HG02970 (cell line): ENCODE data around the gene UCP2.
"Not testable (repeated sequence)": the region's sequence is repeated elsewhere in the genome, so short reads cannot be mapped to it uniquely, and the experiment has no call there.

Experiments
- ATAC-seq: cut with Tn5 transposase; IDR thresholded peaks from one replicate; pipeline ENCODE4 v1.9.1; 2021; ENCODE audit warnings: mild to moderate bottlenecking, moderate library complexity, moderate number of reproducible peaks; ENCODE audit not compliant: unreplicated experiment, low FRiP score

UCP2 gene

DNA sequence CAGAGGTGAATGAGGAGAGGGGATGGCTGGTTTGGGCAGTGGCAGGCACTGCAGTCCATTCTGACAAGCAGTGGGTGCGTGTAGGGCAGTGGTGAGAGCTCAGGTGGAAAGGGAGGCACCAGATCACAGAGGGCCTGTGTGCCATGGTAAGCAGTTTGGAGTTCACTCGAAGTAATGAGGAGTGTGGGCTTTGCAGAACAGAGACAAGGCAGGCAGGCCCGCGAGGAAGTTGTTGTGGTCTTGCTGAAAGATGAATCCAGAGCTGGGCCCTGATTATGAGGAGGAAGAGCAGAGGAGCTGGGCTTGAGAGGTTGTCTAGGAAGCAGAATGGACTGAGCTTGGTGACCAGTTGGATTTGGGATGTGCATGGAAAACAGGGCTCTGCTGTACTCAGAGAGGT lies 33.4 kb downstream of the UCP2 start:
- no peak for ATAC-seq

DNA sequence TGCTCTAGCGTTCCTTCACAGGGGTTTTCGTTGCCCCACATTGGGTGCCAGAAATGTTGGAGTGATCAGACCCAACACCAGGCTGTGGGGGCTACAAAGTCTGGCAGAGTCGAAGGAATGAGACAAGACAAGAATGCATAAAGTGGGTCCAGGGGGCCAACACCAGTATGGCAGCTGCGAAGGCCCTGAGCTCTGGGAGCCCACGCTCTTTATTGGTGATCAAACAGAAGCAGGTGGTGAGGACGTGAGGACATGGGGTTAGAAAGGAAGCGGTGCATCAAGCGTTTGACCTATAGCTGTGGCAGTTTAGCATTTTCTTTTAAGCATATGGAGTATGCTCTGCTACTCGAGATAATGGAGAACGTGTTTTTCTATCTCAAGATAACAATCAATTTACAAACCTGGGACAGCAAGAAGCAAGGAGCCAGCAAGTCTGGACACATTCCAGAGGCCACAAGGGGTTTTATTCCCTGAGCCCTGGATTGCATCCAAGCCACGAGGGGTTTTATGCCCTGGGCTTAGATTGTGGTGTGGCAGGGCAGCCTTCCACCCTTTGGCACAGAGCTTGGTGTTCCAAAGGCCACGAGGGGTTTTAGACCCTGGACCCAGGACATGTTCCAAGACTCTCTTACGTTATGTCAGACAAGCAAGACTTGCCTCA lies 35.7 kb downstream of the UCP2 start:
- no peak for ATAC-seq

- no peak for ATAC-seq
These were observed 37.2 kb downstream of the UCP2 start for GRCh38 chr11:73945396-73945795.

- no peak for ATAC-seq
These were observed 37.7 kb downstream of the UCP2 start for GRCh38 chr11:73944901-73945300.

GRCh38 chr11:73944085-73944484 lies 38.6 kb downstream of the UCP2 start:
- no peak for ATAC-seq

- ATAC-seq = no peak
These were observed 40.6 kb downstream of the UCP2 start for GRCh38 chr11:73942010-73942409.

- no peak for ATAC-seq
These were observed 41.7 kb downstream of the UCP2 start for GRCh38 chr11:73940801-73941570.

DNA sequence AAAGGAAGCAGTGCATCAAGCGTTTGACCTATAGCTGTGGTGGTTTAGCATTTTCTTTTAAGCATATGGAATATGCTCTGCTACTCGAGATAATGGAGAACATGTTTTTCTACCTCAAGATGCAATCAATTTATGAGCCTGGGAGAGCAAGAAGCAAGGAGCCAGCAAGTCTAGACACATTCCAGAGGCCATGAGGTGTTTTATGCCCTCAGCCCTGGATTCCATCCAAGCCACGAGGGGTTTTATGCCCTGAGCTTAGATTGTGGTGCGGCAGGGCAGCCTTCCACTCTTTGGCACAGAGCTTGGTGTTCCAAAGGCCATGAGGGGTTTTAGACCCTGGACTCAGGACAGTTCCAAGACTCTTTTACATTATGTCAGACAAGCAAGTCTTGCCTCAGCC lies 43.5 kb downstream of the UCP2 start:
- ATAC-seq = no peak

DNA sequence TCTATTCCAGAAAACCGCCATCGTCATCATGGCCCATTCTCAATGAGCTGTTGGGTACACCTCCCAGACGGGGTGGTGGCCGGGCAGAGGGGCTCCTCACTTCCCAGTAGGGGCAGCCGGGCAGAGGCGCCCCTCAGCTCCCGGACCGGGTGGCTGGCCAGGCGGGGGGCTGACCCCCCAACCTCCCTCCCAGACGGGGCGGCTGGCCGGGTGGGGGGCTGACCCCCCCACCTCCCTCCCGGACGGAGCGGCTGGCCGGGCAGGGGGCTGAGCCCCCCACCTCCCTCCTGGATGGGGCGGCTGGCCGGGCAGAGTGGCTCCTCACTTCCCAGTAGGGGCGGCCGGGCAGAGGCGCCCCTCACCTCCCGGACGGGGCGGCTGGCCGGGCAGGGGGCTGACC lies 46.6 kb downstream of the UCP2 start:
- not testable (repeated sequence) for ATAC-seq

DNA sequence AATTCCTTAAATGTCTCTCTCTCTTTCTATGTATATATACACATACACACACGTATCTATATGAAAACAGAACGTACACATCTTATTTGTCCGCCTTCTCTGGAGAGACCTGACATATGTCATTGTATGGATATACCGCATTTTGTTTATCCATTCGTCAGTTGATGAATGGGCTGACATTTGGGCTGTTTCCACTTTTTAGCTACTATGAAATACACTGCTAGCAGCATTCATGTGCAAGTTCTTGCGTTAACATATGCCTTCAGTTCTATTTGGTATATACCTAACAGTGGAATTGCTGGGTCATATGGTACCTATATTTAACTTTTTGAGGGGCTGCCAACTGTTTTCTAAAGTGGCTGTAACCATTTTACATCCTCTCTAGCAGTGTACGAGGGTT lies 49.9 kb downstream of the UCP2 start:
- no peak for ATAC-seq

DNA sequence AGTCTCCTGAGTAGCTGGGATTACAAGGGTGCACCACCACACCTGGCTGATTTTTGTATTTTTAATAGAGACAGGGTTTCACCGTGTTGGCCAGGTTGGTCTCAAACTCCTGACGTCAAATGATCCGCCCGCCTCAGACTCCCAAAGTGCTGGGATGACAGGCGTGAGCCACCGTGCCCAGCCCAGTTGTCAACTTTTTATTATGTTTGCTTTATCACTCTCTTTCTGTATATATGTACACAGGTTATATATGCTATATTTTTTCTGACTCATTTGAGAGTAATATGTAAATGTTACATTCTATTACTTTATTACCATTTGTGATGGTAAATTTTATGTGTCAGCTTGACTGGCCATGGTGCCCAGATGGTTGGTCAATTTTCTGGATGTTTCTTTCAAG lies 50.7 kb downstream of the UCP2 start:
- no peak for ATAC-seq

DNA sequence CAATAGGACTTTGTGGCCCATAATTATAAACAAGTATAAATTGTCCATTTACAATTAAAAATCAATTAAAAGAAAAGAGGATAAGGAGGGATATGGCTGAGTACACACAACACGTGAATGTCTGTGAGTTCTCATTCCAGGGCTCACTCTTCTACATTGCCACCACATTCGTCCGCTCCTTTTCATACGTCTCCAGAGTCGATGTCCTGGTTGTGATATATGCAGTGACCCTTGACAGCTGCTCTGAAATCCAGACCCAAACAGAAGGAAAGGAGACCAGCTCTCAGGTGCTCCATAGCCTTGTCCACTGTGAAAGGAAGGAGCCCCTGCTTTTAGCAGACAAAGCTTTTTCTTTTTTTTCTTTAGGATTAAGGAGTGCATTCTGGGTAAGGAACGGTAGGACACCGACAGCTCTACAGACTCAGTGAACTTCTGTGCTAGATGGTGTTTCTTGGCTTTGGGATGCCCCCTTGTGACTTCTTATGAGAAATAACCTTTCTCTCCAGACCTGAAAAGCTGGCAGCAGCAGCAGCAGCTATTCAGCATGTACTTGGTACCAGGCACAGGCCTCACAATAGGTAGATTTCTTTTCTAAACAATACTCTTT lies 51.5 kb downstream of the UCP2 start:
- ATAC-seq = no peak

DNA sequence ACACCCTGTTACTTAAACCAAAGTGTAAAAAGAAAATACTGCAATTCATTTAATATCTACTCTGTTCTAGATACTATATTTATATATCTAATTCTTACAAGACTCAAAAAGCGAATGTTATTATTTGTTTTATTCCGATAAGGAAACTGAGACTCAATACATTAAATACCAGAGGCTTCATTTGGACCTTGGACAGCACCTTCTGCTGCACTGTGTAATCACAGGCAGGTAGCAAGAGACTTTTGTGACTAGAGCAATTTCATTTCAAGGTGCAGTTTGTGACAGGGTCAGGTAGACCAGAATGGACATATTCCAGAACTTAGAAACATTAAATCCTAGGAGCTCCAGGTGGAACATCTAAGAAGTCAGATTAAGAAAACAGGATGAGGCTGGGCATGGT lies 53.3 kb downstream of the UCP2 start:
- no peak for ATAC-seq
